Measurements from ENCODE around the gene CA9.

CA9 gene

GRCh38 chr9:35691757-35692301 is 18.1 kb downstream of the CA9 start:
- DNase-seq, result no peak

GRCh38 chr9:35695943-35696401 is 22.2 kb downstream of the CA9 start:
- DNase-seq, result no peak

- DNase-seq, result no peak
Measured at GRCh38 chr9:35696520-35697215, 22.9 kb downstream of the CA9 start.

- no peak for DNase-seq
Measured at GRCh38 chr9:35697486-35697885, 23.8 kb downstream of the CA9 start.

- DNase-seq, result no peak
Measured at GRCh38 chr9:35698231-35698630, 24.5 kb downstream of the CA9 start.

GRCh38 chr9:35700031-35700430 is 26.3 kb downstream of the CA9 start:
- DNase-seq, result no peak

- no peak for DNase-seq
Measured at GRCh38 chr9:35700942-35701341, 27.2 kb downstream of the CA9 start.

GRCh38 chr9:35702696-35703095 is 29.0 kb downstream of the CA9 start:
- no peak for DNase-seq

- no peak for DNase-seq
Measured at GRCh38 chr9:35703906-35704672, 30.4 kb downstream of the CA9 start.

- no peak for DNase-seq
Measured at GRCh38 chr9:35705372-35705771, 31.6 kb downstream of the CA9 start.

GRCh38 chr9:35705836-35706430 is 32.2 kb downstream of the CA9 start:
- DNase-seq, result no peak

GRCh38 chr9:35706951-35707350 is 33.2 kb downstream of the CA9 start:
- no peak for DNase-seq

GRCh38 chr9:35708146-35708545 is 34.4 kb downstream of the CA9 start:
- no peak for DNase-seq

GRCh38 chr9:35710818-35711500 is 37.2 kb downstream of the CA9 start:
- DNase-seq, result no peak

- no peak for DNase-seq
Measured at GRCh38 chr9:35711501-35712428, 38.0 kb downstream of the CA9 start.

GRCh38 chr9:35712762-35713400 is 39.2 kb downstream of the CA9 start:
- DNase-seq, result no peak

- DNase-seq, result no peak
Measured at GRCh38 chr9:35713578-35713977, 39.9 kb downstream of the CA9 start.

- DNase-seq, result no peak
Measured at GRCh38 chr9:35714123-35714522, 40.4 kb downstream of the CA9 start.

GRCh38 chr9:35714579-35715252 is 41.0 kb downstream of the CA9 start:
- DNase-seq, result no peak

- no peak for DNase-seq
Measured at GRCh38 chr9:35716230-35716629, 42.5 kb downstream of the CA9 start.
